Liver (tissue), 9 donors: ENCODE data around the gene MDGA2. TPM values are rescaled to one million over a fixed set of nuclear protein-coding genes. Genes with fewer than 3 reads are reported as not detected.

Experiments used
- DNase-seq: peaks from one replicate; pipeline ENCODE4 v3.0.0-alpha.2; 2017; ENCODE audit warnings: low spot score
- H3K27ac ChIP-seq, 2 donors: one replicate each; pipeline ENCODE4 v1.7.0; 2013; ENCODE audit warnings: inconsistent platforms in 2 of 2, low read length in 2 of 2, control low read depth in 1 of 2, low read depth in 1 of 2, mild to moderate bottlenecking in 1 of 2
- H3K27me3 ChIP-seq, 4 donors: one replicate each; pipeline versions ENCODE4 v1.6.1 to v1.7.0; 2013; ENCODE audit warnings: low read length in 3 of 4, inconsistent platforms in 1 of 4, mild to moderate bottlenecking in 1 of 4, moderate library complexity in 1 of 4; ENCODE audit not compliant: control insufficient read depth in 4 of 4, insufficient read depth in 4 of 4
- H3K36me3 ChIP-seq, 4 donors: one replicate each; pipeline versions ENCODE4 v1.6.1 to v1.7.0; 2013; ENCODE audit warnings: low read length in 3 of 4, mild to moderate bottlenecking in 3 of 4, low read depth in 1 of 4, moderate library complexity in 1 of 4; ENCODE audit not compliant: control insufficient read depth in 4 of 4, insufficient read depth in 3 of 4
- H3K4me1 ChIP-seq, 4 donors: one replicate each; pipeline versions ENCODE4 v1.6.1 to v1.7.0; 2013; ENCODE audit warnings: low read length in 3 of 4, mild to moderate bottlenecking in 3 of 4, moderate library complexity in 1 of 4; ENCODE audit not compliant: control insufficient read depth in 4 of 4, insufficient read depth in 4 of 4
- H3K4me3 ChIP-seq, 3 donors: one replicate each; pipeline versions ENCODE4 v1.6.1 to v1.7.0; 2013; ENCODE audit warnings: low read length in 3 of 3, control low read depth in 1 of 3, low read depth in 1 of 3, mild to moderate bottlenecking in 1 of 3
- H3K9ac ChIP-seq, 2 donors: one replicate each; pipeline ENCODE4 v1.7.0; 2013; ENCODE audit warnings: low read length in 2 of 2, mild to moderate bottlenecking in 2 of 2, moderate library complexity in 2 of 2, control low read depth in 1 of 2, low read depth in 1 of 2
- H3K9me3 ChIP-seq, 4 donors: one replicate each; pipeline versions ENCODE4 v1.6.1 to v1.7.0; 2013; ENCODE audit warnings: low read length in 3 of 4; ENCODE audit not compliant: control insufficient read depth in 4 of 4
- EGR1 ChIP-seq, 2 donors: IDR thresholded peaks; 2 replicates each; pipeline ENCODE4 v1.6.1; 2016 to 2018; ENCODE audit warnings: antibody characterized with exemption in 2 of 2, low read depth in 2 of 2
- FOXA1 ChIP-seq: IDR thresholded peaks from 2 replicates; pipeline ENCODE4 v1.6.1; 2016; ENCODE audit warnings: antibody characterized with exemption
- FOXA2 ChIP-seq: IDR thresholded peaks from 2 replicates; pipeline ENCODE4 v1.6.1; 2016; ENCODE audit warnings: antibody characterized with exemption
- GABPA ChIP-seq, 2 donors: IDR thresholded peaks in 1 of 2; conservative IDR thresholded peaks in 1 of 2; 2 replicates each; pipeline ENCODE4 v1.6.1; 2016; ENCODE audit warnings: antibody characterized with exemption in 2 of 2, mild to moderate bottlenecking in 1 of 2, moderate library complexity in 1 of 2
- HNF4A ChIP-seq, 2 donors: conservative IDR thresholded peaks; 2 replicates each; pipeline ENCODE4 v1.6.1; 2016; ENCODE audit warnings: antibody characterized with exemption in 2 of 2, mild to moderate bottlenecking in 2 of 2
- HNF4G ChIP-seq: IDR thresholded peaks from 2 replicates; pipeline ENCODE4 v1.6.1; 2016; ENCODE audit warnings: antibody characterized with exemption
- JUND ChIP-seq, 2 donors: IDR thresholded peaks; 2 replicates each; pipeline ENCODE4 v1.6.1; 2016; ENCODE audit warnings: antibody characterized with exemption in 2 of 2
- MAX ChIP-seq: IDR thresholded peaks from 2 replicates; pipeline ENCODE4 v1.6.1; 2016; ENCODE audit warnings: antibody characterized with exemption
- NR2F2 ChIP-seq: IDR thresholded peaks from 2 replicates; pipeline ENCODE4 v1.6.1; 2016; ENCODE audit warnings: antibody characterized with exemption
- RXRA ChIP-seq, 2 donors: IDR thresholded peaks; 2 replicates each; pipeline ENCODE4 v1.6.1; 2017 to 2018; ENCODE audit warnings: antibody characterized with exemption in 2 of 2, mild to moderate bottlenecking in 1 of 2
- SP1 ChIP-seq: IDR thresholded peaks from 2 replicates; pipeline ENCODE4 v1.6.1; 2018; ENCODE audit warnings: antibody characterized with exemption, mild to moderate bottlenecking
- TAF1 ChIP-seq: conservative IDR thresholded peaks from 2 replicates; pipeline ENCODE4 v1.6.1; 2016; ENCODE audit warnings: antibody characterized with exemption, mild to moderate bottlenecking
- YY1 ChIP-seq: IDR thresholded peaks from 2 replicates; pipeline ENCODE4 v1.6.1; 2016; ENCODE audit warnings: antibody characterized with exemption, mild to moderate bottlenecking
- ZBTB33 ChIP-seq: IDR thresholded peaks from 2 replicates; pipeline ENCODE4 v1.6.1; 2016; ENCODE audit warnings: antibody characterized with exemption
- WGBS: extraction: QIAGEN DNeasy Blood & Tissue Kit; methylation state at CpG from one replicate; pipeline ENCODE4 v1.1.7; 2013; 5-methylcytosine and 5-hydroxymethylcytosine counted together
- polyA plus RNA-seq, 2 donors: library from polyadenylated mRNA; stranded (reverse) in 1 of 2; unstranded in 1 of 2; fragments of 200-250 nt in 1 of 2; fragments of >200 nt in 1 of 2; fragmentation: Nextera tagmentation in 1 of 2; extraction: Ambion mirVana in 1 of 2; gene quantifications; one replicate each; pipeline versions ENCODE4 v1.2.1 to v1.2.3, GENCODE V29; 2013 to 2015
- total RNA-seq, 2 donors: library from RNA; depleted of rRNA; stranded (reverse); fragments of >200 nt; gene quantifications; one replicate each; pipeline ENCODE4 v1.2.3, GENCODE V29; 2014
- TF ChIP-seq, protein P1 (sequence below): IDR thresholded peaks from 2 replicates; pipeline ENCODE4 v1.6.1; 2016; ENCODE audit warnings: antibody characterized with exemption, mild to moderate bottlenecking
- TF ChIP-seq, protein P2 (sequence below): fragments of 150-350 bp; IDR thresholded peaks from 2 replicates; pipeline ENCODE4 v1.5.1; 2017; ENCODE audit warnings: improper control_type of control experiment, low read depth, low read length; ENCODE audit not compliant: missing input control
- donor health status: healthy.
- donor health status: healthy.
- donor health status: healthy.
- donor health status: healthy.
- donor health status: healthy.

MDGA2 gene
- total and polyA plus RNA-seq, 4 donors: 0.05 to 0.33 (median 0.19) TPM

GRCh38 chr14:46985529-46986380 is 689.6 kb downstream of the MDGA2 start:
- no peaks in the 10 kb centered on the region for H3K36me3 ChIP-seq
- WGBS: 84% methylated on average over 6 of the region's 6 CpGs
- no peaks in the 10 kb centered on the region for H3K4me1 ChIP-seq
- H3K9me3 ChIP-seq: no peaks in the 10 kb centered on the region
- DNase-seq: no peak
- no peak overlapping the region for H3K4me3 ChIP-seq
- H3K27ac ChIP-seq: no peak overlapping the region
- TF ChIP-seq, protein P1, sequence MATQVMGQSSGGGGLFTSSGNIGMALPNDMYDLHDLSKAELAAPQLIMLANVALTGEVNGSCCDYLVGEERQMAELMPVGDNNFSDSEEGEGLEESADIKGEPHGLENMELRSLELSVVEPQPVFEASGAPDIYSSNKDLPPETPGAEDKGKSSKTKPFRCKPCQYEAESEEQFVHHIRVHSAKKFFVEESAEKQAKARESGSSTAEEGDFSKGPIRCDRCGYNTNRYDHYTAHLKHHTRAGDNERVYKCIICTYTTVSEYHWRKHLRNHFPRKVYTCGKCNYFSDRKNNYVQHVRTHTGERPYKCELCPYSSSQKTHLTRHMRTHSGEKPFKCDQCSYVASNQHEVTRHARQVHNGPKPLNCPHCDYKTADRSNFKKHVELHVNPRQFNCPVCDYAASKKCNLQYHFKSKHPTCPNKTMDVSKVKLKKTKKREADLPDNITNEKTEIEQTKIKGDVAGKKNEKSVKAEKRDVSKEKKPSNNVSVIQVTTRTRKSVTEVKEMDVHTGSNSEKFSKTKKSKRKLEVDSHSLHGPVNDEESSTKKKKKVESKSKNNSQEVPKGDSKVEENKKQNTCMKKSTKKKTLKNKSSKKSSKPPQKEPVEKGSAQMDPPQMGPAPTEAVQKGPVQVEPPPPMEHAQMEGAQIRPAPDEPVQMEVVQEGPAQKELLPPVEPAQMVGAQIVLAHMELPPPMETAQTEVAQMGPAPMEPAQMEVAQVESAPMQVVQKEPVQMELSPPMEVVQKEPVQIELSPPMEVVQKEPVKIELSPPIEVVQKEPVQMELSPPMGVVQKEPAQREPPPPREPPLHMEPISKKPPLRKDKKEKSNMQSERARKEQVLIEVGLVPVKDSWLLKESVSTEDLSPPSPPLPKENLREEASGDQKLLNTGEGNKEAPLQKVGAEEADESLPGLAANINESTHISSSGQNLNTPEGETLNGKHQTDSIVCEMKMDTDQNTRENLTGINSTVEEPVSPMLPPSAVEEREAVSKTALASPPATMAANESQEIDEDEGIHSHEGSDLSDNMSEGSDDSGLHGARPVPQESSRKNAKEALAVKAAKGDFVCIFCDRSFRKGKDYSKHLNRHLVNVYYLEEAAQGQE: no peak
- TF ChIP-seq, protein P2, sequence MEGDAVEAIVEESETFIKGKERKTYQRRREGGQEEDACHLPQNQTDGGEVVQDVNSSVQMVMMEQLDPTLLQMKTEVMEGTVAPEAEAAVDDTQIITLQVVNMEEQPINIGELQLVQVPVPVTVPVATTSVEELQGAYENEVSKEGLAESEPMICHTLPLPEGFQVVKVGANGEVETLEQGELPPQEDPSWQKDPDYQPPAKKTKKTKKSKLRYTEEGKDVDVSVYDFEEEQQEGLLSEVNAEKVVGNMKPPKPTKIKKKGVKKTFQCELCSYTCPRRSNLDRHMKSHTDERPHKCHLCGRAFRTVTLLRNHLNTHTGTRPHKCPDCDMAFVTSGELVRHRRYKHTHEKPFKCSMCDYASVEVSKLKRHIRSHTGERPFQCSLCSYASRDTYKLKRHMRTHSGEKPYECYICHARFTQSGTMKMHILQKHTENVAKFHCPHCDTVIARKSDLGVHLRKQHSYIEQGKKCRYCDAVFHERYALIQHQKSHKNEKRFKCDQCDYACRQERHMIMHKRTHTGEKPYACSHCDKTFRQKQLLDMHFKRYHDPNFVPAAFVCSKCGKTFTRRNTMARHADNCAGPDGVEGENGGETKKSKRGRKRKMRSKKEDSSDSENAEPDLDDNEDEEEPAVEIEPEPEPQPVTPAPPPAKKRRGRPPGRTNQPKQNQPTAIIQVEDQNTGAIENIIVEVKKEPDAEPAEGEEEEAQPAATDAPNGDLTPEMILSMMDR: no peak
- TF ChIP-seq MAX (no peak), FOXA2 (no peak), RXRA (IDR thresholded peaks at IDR 0.05) (no peak), TAF1 (no peak), NR2F2 (no peak), ZBTB33 (no peak), SP1 (no peak), FOXA1 (no peak), JUND (IDR thresholded peaks at IDR 0.05) (no peak), HNF4A (conservative IDR thresholded peaks at IDR 0.05) (no peak), EGR1 (IDR thresholded peaks at IDR 0.05; ENCODE audit: low read depth in 2 of 2) (no peak), YY1 (no peak), GABPA (IDR thresholded peaks at IDR 0.05 in 1 of 2, conservative IDR thresholded peaks at IDR 0.05 in 1 of 2) (no peak), HNF4G (no peak)
- H3K27me3 ChIP-seq: no peaks in the 10 kb centered on the region
- no peak overlapping the region for H3K9ac ChIP-seq
